GM21447 (cell line): ENCODE results near the gene RANBP9.
A peak's percentile ranks its signal among the peaks of the same experiment; 100 is the strongest.

Source experiments
- ATAC-seq: cut with Tn5 transposase; IDR thresholded peaks from one replicate; pipeline ENCODE4 v1.9.1; 2021; ENCODE audit not compliant: unreplicated experiment

RANBP9 gene

DNA sequence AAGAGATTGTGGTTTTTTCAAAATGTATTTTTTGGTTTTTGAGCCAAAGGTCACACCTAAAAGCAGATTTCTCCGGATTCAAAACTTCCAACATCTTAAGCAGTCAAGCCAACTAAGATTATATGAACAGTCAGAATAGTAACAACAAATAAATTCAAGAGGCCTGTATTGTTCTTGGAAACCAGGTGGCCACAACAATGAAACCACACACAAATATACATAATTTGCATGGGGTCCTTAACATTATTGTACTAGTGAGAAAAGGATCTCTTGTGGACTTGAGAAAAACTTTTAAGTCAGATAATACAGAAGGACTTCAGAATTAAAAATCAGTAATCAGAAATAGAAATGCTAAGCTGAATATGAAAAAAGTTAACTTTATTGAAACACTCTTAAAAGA lies 55.9 kb downstream of the RANBP9 start:
- ATAC-seq, result no peak

- ATAC-seq, result no peak
Measured at GRCh38 chr6:13654496-13654895, 57.1 kb downstream of the RANBP9 start.

DNA sequence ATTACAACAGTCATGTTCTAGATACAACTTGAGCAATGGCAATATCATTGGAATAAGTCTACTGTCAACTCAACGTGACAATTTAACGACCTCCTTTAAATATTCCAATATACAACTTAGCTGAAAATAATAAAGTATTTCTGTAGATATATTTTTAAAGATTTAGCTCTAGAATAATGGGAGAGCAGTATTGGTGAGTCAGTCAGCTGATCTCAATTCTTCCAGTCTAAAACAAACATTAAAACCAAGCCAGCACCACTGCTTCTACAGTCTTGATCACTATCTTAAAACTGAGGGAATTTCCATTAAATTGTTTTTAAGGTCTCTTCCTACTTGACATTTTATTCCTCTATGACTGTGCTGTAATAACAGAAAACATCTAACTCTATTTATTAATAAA lies 58.3 kb downstream of the RANBP9 start:
- ATAC-seq, result no peak

- ATAC-seq, result no peak
Measured at GRCh38 chr6:13649393-13649792, 62.2 kb downstream of the RANBP9 start.

GRCh38 chr6:13648850-13649249 lies 62.8 kb downstream of the RANBP9 start:
- no peak for ATAC-seq

DNA sequence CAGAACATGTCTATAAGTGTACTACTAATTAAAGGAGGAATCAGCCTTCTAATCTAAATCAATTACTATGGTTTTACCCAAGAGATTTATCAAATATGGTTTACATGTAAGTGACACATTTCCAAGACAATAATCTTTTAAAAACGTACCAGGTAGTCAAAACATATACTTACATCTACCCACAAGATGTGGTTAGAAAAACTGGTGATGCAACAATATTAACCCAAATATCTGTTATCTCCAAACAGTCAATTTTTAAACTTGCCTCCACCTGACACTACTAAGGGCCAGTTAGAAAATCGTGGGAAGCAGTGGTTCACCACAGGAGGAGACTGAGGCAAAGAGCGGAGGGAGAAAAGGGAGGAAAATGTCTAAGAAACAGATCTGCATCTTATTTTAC lies 68.5 kb downstream of the RANBP9 start:
- no peak for ATAC-seq

DNA sequence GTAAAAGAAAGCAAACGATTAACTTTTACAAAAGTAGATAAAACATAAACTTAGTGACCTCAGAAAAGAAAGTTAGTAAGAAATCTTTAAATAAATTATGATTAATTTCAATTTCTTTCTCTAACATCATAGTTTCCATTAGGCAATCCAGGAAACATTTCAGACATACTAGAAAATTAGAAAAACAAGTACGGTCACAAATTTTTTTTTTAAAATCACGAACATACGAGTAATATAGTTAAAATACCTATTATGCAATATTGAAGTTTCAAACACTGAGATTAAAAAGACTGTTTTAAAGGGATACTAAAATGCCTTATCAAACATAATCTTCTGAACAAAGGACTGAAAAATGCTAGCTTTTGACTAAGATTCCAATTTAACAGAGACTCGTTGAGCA lies 70.3 kb downstream of the RANBP9 start:
- ATAC-seq, result no peak

DNA sequence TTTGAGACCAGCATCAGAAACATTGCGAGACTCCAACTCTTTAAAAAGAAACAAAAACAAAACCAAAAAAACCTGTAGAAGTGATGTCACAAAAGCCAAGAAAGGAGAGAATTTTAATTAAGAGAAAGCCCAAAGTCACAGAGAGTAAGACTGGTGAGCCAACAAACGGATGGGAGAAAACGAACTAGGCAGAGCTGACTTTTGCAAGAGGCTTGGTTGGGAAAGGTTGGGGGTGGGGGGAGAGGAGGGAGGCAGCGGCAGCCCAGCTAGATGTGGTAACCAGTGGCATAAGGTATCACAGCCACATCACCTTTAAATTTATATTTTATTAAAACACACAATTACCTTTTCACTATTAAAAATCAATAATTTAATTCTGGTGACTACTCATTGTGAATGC lies 73.0 kb downstream of the RANBP9 start:
- no peak for ATAC-seq

- no peak for ATAC-seq
Measured at GRCh38 chr6:13638014-13638413, 73.6 kb downstream of the RANBP9 start.

DNA sequence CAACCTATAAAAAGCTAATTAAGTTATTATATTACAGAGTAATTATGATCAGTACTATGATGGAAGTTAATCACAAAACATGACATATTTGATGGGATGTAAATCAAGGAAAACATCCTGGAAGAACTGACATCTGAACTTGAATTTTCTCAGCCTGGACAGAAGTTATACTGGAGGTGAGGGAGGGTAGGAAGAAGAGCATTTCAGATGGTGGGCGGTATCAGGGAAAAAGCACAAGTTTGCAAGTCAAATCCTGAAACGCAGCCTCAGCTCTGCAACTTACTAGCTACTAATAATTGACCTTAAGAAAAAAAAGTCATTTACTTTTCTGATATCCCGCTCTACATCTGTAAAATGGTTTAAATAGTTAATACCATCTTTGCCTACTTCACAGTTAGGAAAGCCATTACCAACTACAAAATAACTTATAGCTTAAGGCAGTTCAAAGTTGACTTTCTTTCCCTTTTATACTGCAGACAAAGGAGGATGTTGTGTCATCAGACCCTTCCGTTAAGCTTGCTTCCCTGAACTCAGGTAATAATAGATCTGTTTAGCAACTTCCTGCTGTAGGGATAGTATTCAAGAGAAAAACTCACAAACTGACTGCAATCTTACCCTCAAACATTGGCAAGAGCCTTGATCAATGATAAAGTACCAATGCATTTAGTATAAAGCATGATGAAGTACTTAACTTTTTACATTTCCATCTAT lies 75.5 kb downstream of the RANBP9 start:
- ATAC-seq, result no peak

GRCh38 chr6:13633343-13633742 lies 78.3 kb downstream of the RANBP9 start:
- no peak for ATAC-seq

DNA sequence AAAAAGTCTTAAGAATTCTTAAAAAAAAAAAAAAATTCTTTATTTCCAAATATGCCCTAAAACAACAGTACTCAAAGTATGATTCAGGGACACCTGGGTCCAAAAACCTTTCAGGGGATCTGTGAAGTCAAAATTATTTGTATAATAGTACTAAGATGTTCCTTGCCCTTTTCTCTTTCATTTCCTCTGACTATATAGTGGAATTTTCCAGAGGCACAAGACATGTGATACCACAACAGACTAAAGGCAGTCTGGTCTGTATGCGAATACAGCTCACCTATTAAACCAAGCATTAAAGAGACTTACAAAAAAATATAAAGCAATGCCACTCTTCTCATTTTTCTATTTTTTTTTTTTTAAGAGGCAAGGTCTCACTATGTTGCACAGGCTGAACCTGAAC lies 81.1 kb downstream of the RANBP9 start:
- no peak for ATAC-seq

DNA sequence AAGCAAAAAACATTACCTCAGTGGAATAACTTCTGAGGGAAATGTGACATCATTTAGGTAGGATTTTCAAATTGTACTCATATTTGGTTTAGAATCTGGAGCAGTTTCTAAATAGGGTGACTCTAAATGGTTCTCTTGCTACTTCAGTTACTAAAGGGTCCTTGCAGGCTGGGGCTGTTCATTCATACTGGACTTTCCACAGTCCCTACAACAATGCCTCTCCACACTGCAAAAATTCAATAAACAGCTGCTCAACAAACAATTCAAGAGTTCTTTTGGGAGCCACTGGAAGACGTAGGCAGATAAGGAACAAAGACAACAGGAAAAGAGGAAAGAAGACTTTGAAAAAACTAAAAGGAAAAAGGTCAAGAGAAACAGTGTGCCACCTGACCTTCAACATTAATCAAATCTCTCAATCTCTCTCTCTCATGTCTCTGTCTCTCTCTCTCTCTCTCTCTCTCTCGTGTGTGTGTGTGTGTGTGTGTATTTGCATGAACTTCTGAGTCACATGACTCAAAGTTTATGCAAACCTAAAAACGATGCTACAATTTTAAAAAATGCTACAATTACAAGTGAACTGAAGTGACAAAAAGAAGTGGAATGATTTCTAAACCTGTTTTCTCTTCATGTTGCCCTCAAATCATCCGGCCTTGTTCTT lies 82.0 kb downstream of the RANBP9 start:
- no peak for ATAC-seq

DNA sequence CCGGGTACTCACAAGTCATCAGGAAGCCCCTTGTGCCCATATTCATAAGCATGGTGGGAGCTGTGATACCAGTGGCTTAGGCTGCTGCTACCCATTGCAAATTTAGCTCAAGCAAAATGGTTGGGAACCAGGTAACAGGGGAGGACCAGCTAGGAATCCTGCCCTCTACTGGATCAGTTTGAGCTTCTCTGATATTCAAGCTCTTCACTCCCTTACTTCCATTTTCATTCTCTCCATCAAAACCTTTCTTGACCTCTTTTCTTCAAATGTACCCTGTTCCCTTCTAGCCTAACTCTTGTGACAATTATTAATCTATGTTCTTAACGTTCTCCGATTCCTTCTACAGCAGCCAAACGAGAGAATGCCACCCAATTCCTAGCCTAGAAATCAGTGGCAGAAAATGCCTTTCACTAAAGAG lies 86.8 kb downstream of the RANBP9 start:
- ATAC-seq, result no peak

DNA sequence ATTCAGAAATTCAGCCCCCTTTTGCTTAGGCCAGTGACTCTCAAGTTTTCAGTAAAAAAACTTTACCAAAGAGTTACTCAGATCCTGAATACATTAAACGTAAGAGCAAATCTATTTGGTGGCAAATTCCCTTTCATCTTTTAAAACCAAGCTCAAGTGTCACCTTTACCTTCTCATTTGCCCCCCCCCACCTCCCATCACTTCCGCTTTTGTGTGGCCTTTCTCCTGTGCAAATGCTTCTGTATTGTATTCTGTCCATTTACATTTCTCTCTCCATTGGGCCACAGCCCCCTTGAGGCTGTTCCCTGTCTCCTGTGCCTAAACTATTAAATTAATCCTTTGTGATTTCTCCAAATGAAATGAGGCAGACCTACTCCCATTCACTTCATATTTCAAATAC lies 94.6 kb downstream of the RANBP9 start:
- ATAC-seq, result no peak

DNA sequence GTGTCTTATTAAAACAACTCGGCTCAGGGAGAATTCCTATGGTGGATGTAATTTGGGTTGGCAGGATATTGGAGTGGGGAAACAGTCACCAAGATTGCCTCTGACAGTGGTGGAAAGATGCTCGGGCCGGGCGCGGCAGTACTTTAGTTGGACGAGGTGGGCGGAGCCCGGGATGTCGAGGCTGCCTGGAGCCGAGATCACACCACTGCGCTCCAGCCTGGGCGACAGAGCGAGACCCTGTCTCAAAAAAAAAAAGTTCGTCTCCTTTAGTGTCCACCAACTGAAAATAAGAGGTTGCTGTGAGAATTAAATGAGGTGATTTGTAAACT lies 95.9 kb downstream of the RANBP9 start:
- ATAC-seq, result no peak

GRCh38 chr6:13614926-13615791 lies 96.5 kb downstream of the RANBP9 start, which contains the start of gene NOL7:
Gene NOL7 (plus strand): TSS chr6:13615335. CDS start chr6:13615359, 24 bp downstream.
- ATAC-seq, result peak; percentile 84

- ATAC-seq, result peak; percentile 16
Measured at GRCh38 chr6:13614126-13614925, 97.3 kb downstream of the RANBP9 start.

DNA sequence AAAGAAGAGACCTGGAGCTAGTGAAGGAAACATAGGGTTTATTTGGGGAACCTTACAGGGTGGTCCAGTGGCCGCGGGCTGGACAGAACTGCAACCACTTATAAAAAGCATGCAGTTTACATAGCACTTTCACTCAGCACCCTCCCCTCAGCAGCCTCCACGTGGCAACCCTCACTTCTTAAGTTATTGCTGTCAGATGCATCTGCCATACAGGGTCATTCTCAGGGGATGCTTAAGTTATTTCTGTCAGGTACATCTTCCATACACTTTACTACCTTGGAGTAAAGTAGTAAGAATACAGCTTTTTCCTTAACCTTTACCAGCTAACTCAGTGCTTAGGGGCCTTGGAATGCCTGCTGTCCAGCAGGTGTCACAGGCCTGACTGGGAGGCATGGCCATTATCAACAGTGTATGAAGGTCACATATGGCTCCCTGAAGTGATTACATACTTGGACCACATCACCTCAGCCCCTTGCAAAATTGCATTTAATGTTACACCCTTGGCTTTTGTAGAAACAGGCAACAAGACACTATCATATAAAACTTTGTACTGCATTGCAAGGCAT lies 98.5 kb downstream of the RANBP9 start:
- no peak for ATAC-seq

- ATAC-seq, result no peak
Measured at GRCh38 chr6:13611715-13612114, 99.9 kb downstream of the RANBP9 start.

GRCh38 chr6:13605634-13606033 lies 106.0 kb downstream of the RANBP9 start:
- no peak for ATAC-seq
